Measurements from ENCODE around the gene LAMP5. TPM values are rescaled to one million over a fixed set of nuclear protein-coding genes. Genes with fewer than 3 reads are reported as not detected.

Gene LAMP5
- total RNA-seq, 2 donors from 2014 or later, result 0.35 TPM; not detected in 1

GRCh38 chr20:9499126-9499899 is 15.1 kb upstream of the LAMP5 start:
- H3K4me3 Mint-ChIP-seq, result no peak overlapping the region
- no peak for TF ChIP-seq CTCF (conservative IDR thresholded peaks at IDR 0.05)
- Histone ChIP-seq H3K4me3 (ENCODE audit: low read length) (no peak overlapping the region), H3K27ac (ENCODE audit: low read depth, low read length) (no peak overlapping the region), H3K9ac (ENCODE audit: extremely low read depth, low read length, poor library complexity, severe bottlenecking) (no peak overlapping the region), H3K36me3 (ENCODE audit: control insufficient read depth, insufficient read depth, low read length) (no peaks in the 10 kb centered on the region), H3K9me3 (ENCODE audit: control insufficient read depth, low read length) (no peaks in the 10 kb centered on the region), H3K27me3 (ENCODE audit: control insufficient read depth, insufficient read depth, low read length, poor library complexity, severe bottlenecking) (no peaks in the 10 kb centered on the region), H3K4me1 (ENCODE audit: control insufficient read depth, insufficient read depth, low read length) (no peaks in the 10 kb centered on the region)
- no peak overlapping the region for H3K27ac Mint-ChIP-seq
- no peaks in the 10 kb centered on the region for H3K36me3 Mint-ChIP-seq (ENCODE audit: low read depth)
- H3K27me3 Mint-ChIP-seq (ENCODE audit: insufficient read depth), result peaks cover 19% of the 10 kb centered on the region
- no peak for DNase-seq
- no peaks in the 10 kb centered on the region for H3K4me1 Mint-ChIP-seq
- 89 to 97% methylated on average over 5 of the region's 5 CpGs for WGBS, 2 experiments (ENCODE audit: insufficient coverage in 1 of 2, insufficient read length in 1 of 2)
- no peaks in the 10 kb centered on the region for H3K9me3 Mint-ChIP-seq

GRCh38 chr20:9500121-9500520 is 14.3 kb upstream of the LAMP5 start:
- no peak overlapping the region for H3K27ac ChIP-seq (ENCODE audit: low read depth, low read length)
- no peaks in the 10 kb centered on the region for H3K36me3 ChIP-seq (ENCODE audit: control insufficient read depth, insufficient read depth, low read length)
- H3K4me1 ChIP-seq (ENCODE audit: control insufficient read depth, insufficient read depth, low read length), result no peaks in the 10 kb centered on the region
- no peak for DNase-seq
- Mint-ChIP-seq H3K27me3 (ENCODE audit: insufficient read depth) (peaks cover 25% of the 10 kb centered on the region), H3K4me3 (no peak overlapping the region), H3K9me3 (no peaks in the 10 kb centered on the region), H3K36me3 (ENCODE audit: low read depth) (no peaks in the 10 kb centered on the region), H3K27ac (no peak overlapping the region), H3K4me1 (no peaks in the 10 kb centered on the region)
- WGBS, 2 experiments (ENCODE audit: insufficient coverage in 1 of 2, insufficient read length in 1 of 2), result 65 to 75% methylated on average over 2 of the region's 2 CpGs
- TF ChIP-seq CTCF (conservative IDR thresholded peaks at IDR 0.05), result no peak
- H3K4me3 ChIP-seq (ENCODE audit: low read length), result no peak overlapping the region
- no peaks in the 10 kb centered on the region for H3K9me3 ChIP-seq (ENCODE audit: control insufficient read depth, low read length)
- peaks cover 2% of the 10 kb centered on the region for H3K27me3 ChIP-seq (ENCODE audit: control insufficient read depth, insufficient read depth, low read length, poor library complexity, severe bottlenecking)
- H3K9ac ChIP-seq (ENCODE audit: extremely low read depth, low read length, poor library complexity, severe bottlenecking), result no peak overlapping the region

GRCh38 chr20:9501473-9501872 is 12.9 kb upstream of the LAMP5 start:
- Mint-ChIP-seq H3K4me3 (no peak overlapping the region), H3K4me1 (no peaks in the 10 kb centered on the region), H3K27me3 (ENCODE audit: insufficient read depth) (peaks cover 38% of the 10 kb centered on the region), H3K9me3 (no peaks in the 10 kb centered on the region), H3K27ac (no peak overlapping the region), H3K36me3 (ENCODE audit: low read depth) (no peaks in the 10 kb centered on the region)
- Histone ChIP-seq H3K9me3 (ENCODE audit: control insufficient read depth, low read length) (no peaks in the 10 kb centered on the region), H3K36me3 (ENCODE audit: control insufficient read depth, insufficient read depth, low read length) (no peaks in the 10 kb centered on the region), H3K4me1 (ENCODE audit: control insufficient read depth, insufficient read depth, low read length) (no peaks in the 10 kb centered on the region), H3K27ac (ENCODE audit: low read depth, low read length) (no peak overlapping the region), H3K4me3 (ENCODE audit: low read length) (no peak overlapping the region), H3K9ac (ENCODE audit: extremely low read depth, low read length, poor library complexity, severe bottlenecking) (no peak overlapping the region), H3K27me3 (ENCODE audit: control insufficient read depth, insufficient read depth, low read length, poor library complexity, severe bottlenecking) (peaks cover 16% of the 10 kb centered on the region)
- TF ChIP-seq CTCF (conservative IDR thresholded peaks at IDR 0.05), result no peak
- 85% methylated on average over 2 of the region's 2 CpGs; no CpG with 5 or more reads in 1 of the 2 experiments for WGBS, 2 experiments (ENCODE audit: insufficient coverage in 1 of 2, insufficient read length in 1 of 2)
- DNase-seq, result no peak

Data from endodermal cell (in vitro differentiated cells).